HG03521 (cell line): ENCODE results near the gene S1PR1.
"Not testable (repeated sequence)": the region's sequence is repeated elsewhere in the genome, so short reads cannot be mapped to it uniquely, and the experiment has no call there.

Experiments used
- ATAC-seq: cut with Tn5 transposase; IDR thresholded peaks from one replicate; pipeline ENCODE4 v1.9.1; 2021; ENCODE audit warnings: mild to moderate bottlenecking, moderate library complexity; ENCODE audit not compliant: unreplicated experiment

The S1PR1 gene

GRCh38 chr1:101236516-101237228 is at the start of gene S1PR1:
Gene S1PR1, plus strand, starts transcription at chr1:101237019. Its CDS starts 1,966 bp downstream, at chr1:101238985.
- ATAC-seq: peak; percentile 12

GRCh38 chr1:101187297-101187696 is 49.5 kb upstream of the S1PR1 start:
- no peak for ATAC-seq

- no peak for ATAC-seq
Measured at GRCh38 chr1:101188331-101188730, 48.5 kb upstream of the S1PR1 start.

GRCh38 chr1:101188968-101189367 is 47.9 kb upstream of the S1PR1 start:
- not testable (repeated sequence) for ATAC-seq

GRCh38 chr1:101190441-101190840 is 46.4 kb upstream of the S1PR1 start:
- no peak for ATAC-seq

GRCh38 chr1:101191049-101191448 is 45.8 kb upstream of the S1PR1 start:
- ATAC-seq: no peak

GRCh38 chr1:101193733-101194169 is 43.1 kb upstream of the S1PR1 start:
- ATAC-seq: no peak

- no peak for ATAC-seq
Measured at GRCh38 chr1:101194746-101195145, 42.1 kb upstream of the S1PR1 start.

GRCh38 chr1:101196668-101197067 is 40.2 kb upstream of the S1PR1 start:
- ATAC-seq: no peak

- peak; percentile 97 for ATAC-seq
Measured at GRCh38 chr1:101198842-101199636, 37.8 kb upstream of the S1PR1 start.

- no peak for ATAC-seq
Measured at GRCh38 chr1:101199637-101199982, 37.2 kb upstream of the S1PR1 start.

GRCh38 chr1:101200513-101200912 is 36.3 kb upstream of the S1PR1 start:
- ATAC-seq: no peak

- no peak for ATAC-seq
Measured at GRCh38 chr1:101203820-101204540, 32.8 kb upstream of the S1PR1 start.

GRCh38 chr1:101205457-101205856 is 31.4 kb upstream of the S1PR1 start:
- ATAC-seq: no peak

- not testable (repeated sequence) for ATAC-seq
Measured at GRCh38 chr1:101206139-101206538, 30.7 kb upstream of the S1PR1 start.

- ATAC-seq: not testable (repeated sequence)
Measured at GRCh38 chr1:101207271-101207670, 29.5 kb upstream of the S1PR1 start.

- ATAC-seq: no peak
Measured at GRCh38 chr1:101207891-101208290, 28.9 kb upstream of the S1PR1 start.

GRCh38 chr1:101215363-101216011 is 21.3 kb upstream of the S1PR1 start:
- ATAC-seq: no peak

GRCh38 chr1:101216623-101217022 is 20.2 kb upstream of the S1PR1 start:
- no peak for ATAC-seq

- ATAC-seq: no peak
Measured at GRCh38 chr1:101217148-101217547, 19.7 kb upstream of the S1PR1 start.

- not testable (repeated sequence) for ATAC-seq
Measured at GRCh38 chr1:101218968-101219367, 17.9 kb upstream of the S1PR1 start.
